Spleen (tissue), 11 donors: ENCODE data around the gene CCL27. TPM values are rescaled to one million over a fixed set of nuclear protein-coding genes. Genes with fewer than 3 reads are reported as not detected.

Experiments used
- DNase-seq: peaks from one replicate; pipeline ENCODE4 v3.0.0-alpha.2; 2020
- H3K27ac ChIP-seq, 8 donors: fragments of 200-600 bp; sonication (generic) in 7 of 8; 1 replicate in 4 of 8; 2 replicates in 4 of 8; pipeline versions ENCODE4 v1.5.0 to v1.8.0; 2016 to 2021; ENCODE audit warnings: inconsistent platforms in 4 of 8, mild to moderate bottlenecking in 4 of 8, moderate library complexity in 1 of 8
- H3K27me3 ChIP-seq, 7 donors: fragments of 200-600 bp; sonication (generic) in 6 of 7; replicated peaks in 1 of 7; 1 replicate in 4 of 7; 2 replicates in 3 of 7; pipeline versions ENCODE4 v1.5.0 to v1.8.0; 2016 to 2021; ENCODE audit warnings: inconsistent platforms in 3 of 7, mild to moderate bottlenecking in 1 of 7
- H3K36me3 ChIP-seq, 6 donors: fragments of 200-600 bp; sonication (generic) in 5 of 6; 1 replicate in 4 of 6; 2 replicates in 2 of 6; pipeline versions ENCODE4 v1.5.0 to v1.8.0; 2016 to 2021; ENCODE audit warnings: inconsistent platforms in 2 of 6
- H3K4me1 ChIP-seq, 6 donors: fragments of 200-600 bp; sonication (generic) in 5 of 6; 1 replicate in 3 of 6; 2 replicates in 3 of 6; pipeline versions ENCODE4 v1.5.0 to v1.8.0; 2016 to 2021; ENCODE audit warnings: inconsistent platforms in 3 of 6
- H3K4me3 ChIP-seq, 8 donors: fragments of 200-600 bp; sonication (generic) in 7 of 8; 1 replicate in 4 of 8; 2 replicates in 4 of 8; pipeline versions ENCODE4 v1.5.0 to v1.8.0; 2016 to 2021; ENCODE audit warnings: inconsistent platforms in 4 of 8, mild to moderate bottlenecking in 4 of 8, moderate library complexity in 2 of 8
- H3K9me3 ChIP-seq, 8 donors: fragments of 200-600 bp; sonication (generic) in 7 of 8; 1 replicate in 4 of 8; 2 replicates in 4 of 8; pipeline versions ENCODE4 v1.5.0 to v1.8.0; 2016 to 2021; ENCODE audit warnings: inconsistent platforms in 4 of 8
- POLR2A ChIP-seq, 3 donors: fragments of 450-650 bp; IDR thresholded peaks; one replicate each; pipeline ENCODE4 v1.5.1; 2017; ENCODE audit warnings: antibody characterized with exemption in 3 of 3, mild to moderate bottlenecking in 1 of 3
- POLR2AphosphoS5 ChIP-seq, 3 donors: sonication (generic); formaldehyde crosslinking; IDR thresholded peaks; one replicate each; pipeline ENCODE4 v1.5.1; 2017; ENCODE audit warnings: antibody characterized with exemption in 3 of 3
- WGBS, 5 donors: extraction: QIAGEN DNeasy Blood & Tissue Kit in 3 of 5; methylation state at CpG; one replicate each; pipeline versions ENCODE4 v1.1.5 to v1.1.7; 2013 to 2018; 5-methylcytosine and 5-hydroxymethylcytosine counted together
- intact Hi-C: fragments of 100-400 bp; cut with DNase I; formaldehyde crosslinking; loops from one replicate; pipeline ENCODE4 v1.15.0; 2023; ENCODE audit warnings: low total_unique reads
- polyA plus RNA-seq, 3 donors: library from polyadenylated mRNA; stranded (reverse); fragments of 200-250 nt; gene quantifications; one replicate each; pipeline ENCODE4 v1.2.1, GENCODE V29; 2013
- total RNA-seq, 7 donors: library from RNA; depleted of rRNA in 3 of 7; stranded (reverse); fragments of >200 nt in 3 of 7; fragmentation: NEBNext Ultra II Directional in 4 of 7; extraction: Animal tissue kit (Norgen Biotek cat#: 25700) in 4 of 7; gene quantifications; one replicate each; pipeline versions ENCODE4 v1.1.0 to v1.2.1, GENCODE V29; 2016 to 2021
- TF ChIP-seq, protein P1 (sequence below), 11 experiments: fragments of 200-600 bp in 7 of 11; fragments of 450-650 bp in 4 of 11; sonication (generic) in 4 of 11; IDR thresholded peaks in 8 of 11; conservative IDR thresholded peaks in 3 of 11; 1 replicate in 7 of 11; 2 replicates in 4 of 11; pipeline versions ENCODE4 v1.4.0 to v1.8.0; 2016 to 2021; ENCODE audit warnings: antibody characterized with exemption in 11 of 11, inconsistent platforms in 4 of 11, mild to moderate bottlenecking in 1 of 11
- donor health status: healthy with polysubstance abuse.
- donor health status: DM: no; HTN: no; CAD: no; lungs with moderate emphysema.
- donor health status: DM: no; HTN: no; CAD: no.
- donor health status: Bipolar disorder and iron deficiency.
- donor health status: healthy.
- donor health status: DM: no; HTN: no; CAD: no.
- donor health status: DM: yes; HTN: yes; CAD: no.

The CCL27 gene
- total and polyA plus RNA-seq, 10 donors, result 0.08 to 0.70 (median 0.32) TPM; not detected in 7

DNA sequence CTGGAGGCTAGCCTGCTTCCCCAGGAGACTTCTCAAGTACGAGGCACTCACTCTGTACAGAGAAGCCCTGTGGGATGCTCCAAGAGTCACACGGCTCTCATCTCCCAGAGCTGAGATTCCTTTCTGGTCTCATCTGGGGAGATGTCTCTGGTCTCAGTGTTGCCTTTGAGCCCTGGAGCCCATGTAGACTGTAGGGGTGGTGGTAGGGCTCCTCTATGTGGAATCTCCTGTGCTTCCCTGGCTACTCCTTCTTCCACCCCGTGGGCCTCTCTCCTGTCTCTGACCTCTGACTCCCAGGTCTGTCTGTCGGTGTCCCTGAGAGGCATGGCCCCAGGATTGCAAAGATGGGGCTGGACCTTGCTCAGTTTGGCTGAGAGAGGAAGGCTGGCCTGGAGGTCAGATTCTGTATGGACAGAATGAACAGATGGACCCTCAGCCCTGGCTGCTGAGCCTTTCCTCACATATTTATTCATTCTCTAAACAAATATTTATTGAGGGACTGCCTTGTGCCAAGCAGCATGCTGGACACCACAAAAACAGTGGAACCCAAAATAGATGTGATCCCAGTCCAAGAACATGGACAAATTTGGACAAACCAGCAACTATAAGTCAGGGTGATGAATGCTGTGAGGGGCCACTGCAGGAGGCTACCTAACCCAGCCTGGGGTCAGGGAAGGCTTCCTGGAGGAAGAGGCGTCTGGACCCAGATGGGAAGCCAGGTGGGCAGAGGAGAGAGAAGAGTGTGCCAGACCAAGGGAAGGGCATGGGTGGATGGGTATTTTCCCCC is 26.1 kb upstream of the CCL27 start:
- TF ChIP-seq, protein P1, sequence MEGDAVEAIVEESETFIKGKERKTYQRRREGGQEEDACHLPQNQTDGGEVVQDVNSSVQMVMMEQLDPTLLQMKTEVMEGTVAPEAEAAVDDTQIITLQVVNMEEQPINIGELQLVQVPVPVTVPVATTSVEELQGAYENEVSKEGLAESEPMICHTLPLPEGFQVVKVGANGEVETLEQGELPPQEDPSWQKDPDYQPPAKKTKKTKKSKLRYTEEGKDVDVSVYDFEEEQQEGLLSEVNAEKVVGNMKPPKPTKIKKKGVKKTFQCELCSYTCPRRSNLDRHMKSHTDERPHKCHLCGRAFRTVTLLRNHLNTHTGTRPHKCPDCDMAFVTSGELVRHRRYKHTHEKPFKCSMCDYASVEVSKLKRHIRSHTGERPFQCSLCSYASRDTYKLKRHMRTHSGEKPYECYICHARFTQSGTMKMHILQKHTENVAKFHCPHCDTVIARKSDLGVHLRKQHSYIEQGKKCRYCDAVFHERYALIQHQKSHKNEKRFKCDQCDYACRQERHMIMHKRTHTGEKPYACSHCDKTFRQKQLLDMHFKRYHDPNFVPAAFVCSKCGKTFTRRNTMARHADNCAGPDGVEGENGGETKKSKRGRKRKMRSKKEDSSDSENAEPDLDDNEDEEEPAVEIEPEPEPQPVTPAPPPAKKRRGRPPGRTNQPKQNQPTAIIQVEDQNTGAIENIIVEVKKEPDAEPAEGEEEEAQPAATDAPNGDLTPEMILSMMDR (IDR thresholded peaks at IDR 0.05 in 8 of 11, conservative IDR thresholded peaks at IDR 0.05 in 3 of 11), result no peak
- TF ChIP-seq POLR2A (IDR thresholded peaks at IDR 0.05) (no peak), POLR2AphosphoS5 (IDR thresholded peaks at IDR 0.05) (no peak)
- 69 to 86% (median 74%) methylated on average over 5 of the region's 5 CpGs for WGBS, 5 donors
- intact Hi-C loops, result no loop called here

DNA sequence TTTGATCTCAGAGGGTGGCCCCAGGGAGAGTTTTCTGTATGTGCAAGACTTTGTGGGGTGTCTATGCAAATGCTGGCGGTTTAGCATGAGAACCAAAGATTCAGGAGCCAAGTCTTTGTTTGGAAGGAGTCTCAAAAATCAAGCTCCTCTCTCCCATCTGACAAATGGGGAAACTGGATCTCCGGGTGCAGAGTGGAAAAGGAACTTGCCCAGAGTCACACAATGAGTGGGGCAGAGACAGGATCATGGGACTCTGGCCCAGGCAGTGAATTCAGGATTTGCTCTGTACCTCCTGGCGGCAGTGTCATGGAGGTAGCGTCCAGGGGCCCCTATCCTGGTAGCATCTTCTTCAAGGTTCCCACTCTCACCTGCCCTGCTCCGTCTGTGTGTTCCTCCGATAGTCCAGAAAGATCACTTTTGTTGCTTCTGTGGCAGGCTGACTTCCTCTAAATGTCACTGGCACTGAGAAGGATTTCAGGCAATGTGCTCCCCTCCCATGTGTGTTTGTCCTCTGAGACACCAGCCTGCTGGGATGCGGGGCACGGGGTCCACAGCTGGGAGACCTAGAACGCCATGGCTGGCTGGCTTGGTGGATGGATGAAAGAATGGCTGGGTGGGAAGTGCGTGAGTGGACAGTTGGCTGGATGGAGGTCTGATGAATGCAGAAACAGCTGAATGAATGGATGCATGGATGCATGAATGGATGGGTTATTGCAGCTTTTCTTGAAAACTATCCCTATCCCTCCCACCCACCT is 25.0 kb upstream of the CCL27 start:
- TF ChIP-seq POLR2AphosphoS5 (IDR thresholded peaks at IDR 0.05) (no peak), POLR2A (IDR thresholded peaks at IDR 0.05) (no peak)
- TF ChIP-seq, protein P1 (IDR thresholded peaks at IDR 0.05 in 8 of 11, conservative IDR thresholded peaks at IDR 0.05 in 3 of 11), result no peak
- Histone ChIP-seq H3K4me1 (peaks cover 0 to 27% (median 0%) of the 10 kb centered on the region in 6 donors), H3K27me3 (no peaks in the 10 kb centered on the region), H3K4me3 (no peak overlapping the region), H3K27ac (no peak overlapping the region), H3K9me3 (no peaks in the 10 kb centered on the region), H3K36me3 (no peaks in the 10 kb centered on the region)
- intact Hi-C loops, result no loop called here
- no peak for DNase-seq
- WGBS, 5 donors, result 77 to 89% (median 82%) methylated on average over 10 of the region's 10 CpGs

More for the DNA sequence above, 26.1 kb upstream of the CCL27 start:
- H3K27ac ChIP-seq, result no peak overlapping the region
- H3K4me1 ChIP-seq, result peaks cover 0 to 27% (median 0%) of the 10 kb centered on the region in 6 donors
- H3K4me3 ChIP-seq, result no peak overlapping the region
- no peaks in the 10 kb centered on the region for H3K9me3 ChIP-seq
- no peaks in the 10 kb centered on the region for H3K36me3 ChIP-seq
- H3K27me3 ChIP-seq, result no peaks in the 10 kb centered on the region
- DNase-seq, result no peak

DNA sequence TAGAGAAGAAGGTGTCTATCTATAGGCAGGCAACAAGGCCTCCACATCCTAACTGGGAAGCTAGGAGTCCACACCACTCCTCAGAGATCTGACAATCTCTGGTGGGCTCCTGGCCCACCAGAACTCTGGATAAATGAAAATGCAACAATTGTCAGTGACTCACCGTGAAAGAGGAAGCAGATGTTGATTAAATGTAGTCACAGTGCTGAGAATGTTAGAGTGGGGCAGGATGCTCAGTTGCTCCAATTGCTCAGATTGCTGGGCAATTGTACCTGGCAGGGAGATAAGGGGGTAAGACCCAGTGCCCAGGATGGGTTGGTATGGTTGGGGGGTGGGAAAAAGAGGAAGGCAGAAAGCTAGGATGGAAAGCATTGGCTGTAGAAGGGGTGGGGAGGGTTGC is 24.3 kb upstream of the CCL27 start:
- intact Hi-C loops, result no loop called here
- Histone ChIP-seq H3K9me3 (no peaks in the 10 kb centered on the region), H3K4me1 (peaks cover 0 to 23% (median 0%) of the 10 kb centered on the region in 6 donors), H3K27me3 (no peaks in the 10 kb centered on the region), H3K36me3 (peaks cover 0 to 1% (median 0%) of the 10 kb centered on the region in 6 donors), H3K4me3 (no peak overlapping the region), H3K27ac (no peak overlapping the region)
- 9 to 30% (median 13%) methylated on average over 1 of the region's 1 CpG for WGBS, 5 donors
- DNase-seq, result no peak
- TF ChIP-seq, protein P1 (IDR thresholded peaks at IDR 0.05 in 8 of 11, conservative IDR thresholded peaks at IDR 0.05 in 3 of 11), result no peak
- no peak for TF ChIP-seq POLR2A (IDR thresholded peaks at IDR 0.05)
- TF ChIP-seq POLR2AphosphoS5 (IDR thresholded peaks at IDR 0.05), result no peak

DNA sequence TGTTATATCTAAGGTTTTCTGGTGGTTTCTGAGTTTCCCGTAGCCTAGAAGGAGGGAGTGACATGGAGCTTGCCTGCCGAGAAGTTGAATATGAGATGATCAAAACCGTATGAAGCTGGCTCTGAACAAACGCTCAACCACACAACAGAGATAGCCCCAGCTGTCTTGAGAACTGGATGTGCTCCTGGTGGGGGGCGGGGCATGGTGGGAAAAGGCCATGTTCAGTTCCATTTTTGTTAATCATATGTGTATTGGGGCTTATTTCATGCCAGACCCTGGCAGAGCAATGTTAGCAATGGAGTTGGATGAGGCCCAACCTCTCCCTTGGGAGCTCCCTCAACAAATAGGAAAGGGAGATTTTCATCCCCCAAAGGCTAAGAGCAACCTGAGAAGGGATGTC is 23.8 kb upstream of the CCL27 start:
- Histone ChIP-seq H3K9me3 (no peaks in the 10 kb centered on the region), H3K27me3 (no peaks in the 10 kb centered on the region), H3K4me1 (peaks cover 0 to 18% (median 0%) of the 10 kb centered on the region in 6 donors), H3K4me3 (no peak overlapping the region), H3K27ac (no peak overlapping the region), H3K36me3 (peaks cover 0 to 5% (median 0%) of the 10 kb centered on the region in 6 donors)
- TF ChIP-seq POLR2AphosphoS5 (IDR thresholded peaks at IDR 0.05) (no peak), POLR2A (IDR thresholded peaks at IDR 0.05) (no peak)
- TF ChIP-seq, protein P1 (IDR thresholded peaks at IDR 0.05 in 8 of 11, conservative IDR thresholded peaks at IDR 0.05 in 3 of 11), result no peak
- DNase-seq, result no peak
- 79 to 90% (median 85%) methylated on average over 5 of the region's 5 CpGs for WGBS, 5 donors
- intact Hi-C loops, result no loop called here
